HepG2 (cell line): ENCODE results near the gene MYL9. TPM values are rescaled to one million over a fixed set of nuclear protein-coding genes. Genes with fewer than 3 reads are reported as not detected.
A peak's percentile ranks its signal among the peaks of the same experiment; 100 is the strongest.

Experiments used
- AGO2 ChIP-seq: fragments of 200-400 bp; formaldehyde crosslinking; optimal IDR thresholded peaks from 2 replicates; pipeline ENCODE3; 2017; ENCODE audit warnings: mild to moderate bottlenecking, low read depth, low read length, moderate library complexity
- KDM6A ChIP-seq: IDR thresholded peaks from 2 replicates; pipeline ENCODE4 v1.6.1; 2016; ENCODE audit warnings: low read depth
- MATR3 ChIP-seq: sonication (generic); formaldehyde crosslinking; IDR thresholded peaks from 2 replicates; pipeline ENCODE4 v1.4.0; 2020; ENCODE audit warnings: missing genetic modification reagents
- MTA1 ChIP-seq: sonication (generic); formaldehyde crosslinking; IDR thresholded peaks from 2 replicates; pipeline ENCODE4 v1.4.0; 2020; ENCODE audit warnings: missing genetic modification reagents, mild to moderate bottlenecking, borderline replicate concordance
- SMARCE1 ChIP-seq: fragments of 450-650 bp; IDR thresholded peaks from 2 replicates; pipeline ENCODE4 v1.6.1; 2017; ENCODE audit warnings: borderline replicate concordance
- TBX2 ChIP-seq: sonication (generic); formaldehyde crosslinking; IDR thresholded peaks from 2 replicates; pipeline ENCODE4 v1.5.0; 2020; ENCODE audit warnings: missing genetic modification reagents, mild to moderate bottlenecking, borderline replicate concordance
- TEAD3 ChIP-seq: optimal IDR thresholded peaks from 2 replicates; pipeline ENCODE3; 2016; ENCODE audit warnings: borderline replicate concordance
- ZFX ChIP-seq: sonication (generic); formaldehyde crosslinking; IDR thresholded peaks from 2 replicates; pipeline ENCODE4 v1.4.0; 2020; ENCODE audit warnings: mild to moderate bottlenecking, low read depth, missing genetic modification reagents, moderate library complexity
- ZNF136 ChIP-seq: sonication (generic); formaldehyde crosslinking; IDR thresholded peaks from 2 replicates; pipeline ENCODE4 v1.8.1; 2022; ENCODE audit warnings: low read depth, mild to moderate bottlenecking, moderate library complexity, missing genetic modification reagents
- ZNF142 ChIP-seq: sonication (generic); formaldehyde crosslinking; IDR thresholded peaks from 2 replicates; pipeline ENCODE4 v1.4.0; 2020; ENCODE audit warnings: missing genetic modification reagents
- ZNF260 ChIP-seq: sonication (generic); formaldehyde crosslinking; IDR thresholded peaks from 2 replicates; pipeline ENCODE4 v1.4.0; 2020; ENCODE audit warnings: missing genetic modification reagents, low read depth, mild to moderate bottlenecking, borderline replicate concordance
- ZNF598 ChIP-seq: sonication (generic); formaldehyde crosslinking; IDR thresholded peaks from 2 replicates; pipeline ENCODE4 v1.5.1; 2020; ENCODE audit warnings: mild to moderate bottlenecking, missing genetic modification reagents, borderline replicate concordance
- ZNF775 ChIP-seq: sonication (generic); formaldehyde crosslinking; IDR thresholded peaks from 2 replicates; pipeline ENCODE4 v1.4.0; 2020; ENCODE audit warnings: missing genetic modification reagents, mild to moderate bottlenecking, moderate library complexity, borderline replicate concordance
- polyA plus RNA-seq, 8 experiments: library from polyadenylated mRNA; depleted of rRNA in 3 of 8; stranded (reverse) in 7 of 8; unstranded in 1 of 8; fragments of >200 nt; fragmentation: Illumina TruSeq in 4 of 8; extraction: Trizol in 4 of 8; gene quantifications; 2 replicates each; pipeline versions ENCODE4 v1.2.1 to v1.2.3, GENCODE V29; 2011 to 2016; ENCODE audit warnings: low read depth in 4 of 8, missing spikeins in 1 of 8, mixed read lengths in 1 of 8; ENCODE audit not compliant: insufficient read depth in 1 of 8
- total RNA-seq, 5 experiments: library from RNA; depleted of rRNA; stranded (reverse); fragments of >200 nt; fragmentation: Illumina TruSeq; extraction: Trizol; gene quantifications; 2 replicates each; pipeline ENCODE4 v1.2.3, GENCODE V29; 2016; ENCODE audit warnings: low read depth in 1 of 5
- TF ChIP-seq, protein P1 (sequence below): IDR thresholded peaks from 2 replicates; pipeline ENCODE4 v1.6.1; 2018; ENCODE audit warnings: missing genetic modification reagents, mild to moderate bottlenecking, missing compliant biosample characterization
- TF ChIP-seq, protein P2 (sequence below): sonication (generic); formaldehyde crosslinking; IDR thresholded peaks from 2 replicates; pipeline ENCODE4 v1.4.0; 2020; ENCODE audit warnings: missing genetic modification reagents, borderline replicate concordance

The MYL9 gene
- total and polyA plus RNA-seq, 2 of the 13 experiments (the other 11 are each of a cell fraction or from before 2014, with no cell fraction given), result 0.87 to 2.2 TPM

DNA sequence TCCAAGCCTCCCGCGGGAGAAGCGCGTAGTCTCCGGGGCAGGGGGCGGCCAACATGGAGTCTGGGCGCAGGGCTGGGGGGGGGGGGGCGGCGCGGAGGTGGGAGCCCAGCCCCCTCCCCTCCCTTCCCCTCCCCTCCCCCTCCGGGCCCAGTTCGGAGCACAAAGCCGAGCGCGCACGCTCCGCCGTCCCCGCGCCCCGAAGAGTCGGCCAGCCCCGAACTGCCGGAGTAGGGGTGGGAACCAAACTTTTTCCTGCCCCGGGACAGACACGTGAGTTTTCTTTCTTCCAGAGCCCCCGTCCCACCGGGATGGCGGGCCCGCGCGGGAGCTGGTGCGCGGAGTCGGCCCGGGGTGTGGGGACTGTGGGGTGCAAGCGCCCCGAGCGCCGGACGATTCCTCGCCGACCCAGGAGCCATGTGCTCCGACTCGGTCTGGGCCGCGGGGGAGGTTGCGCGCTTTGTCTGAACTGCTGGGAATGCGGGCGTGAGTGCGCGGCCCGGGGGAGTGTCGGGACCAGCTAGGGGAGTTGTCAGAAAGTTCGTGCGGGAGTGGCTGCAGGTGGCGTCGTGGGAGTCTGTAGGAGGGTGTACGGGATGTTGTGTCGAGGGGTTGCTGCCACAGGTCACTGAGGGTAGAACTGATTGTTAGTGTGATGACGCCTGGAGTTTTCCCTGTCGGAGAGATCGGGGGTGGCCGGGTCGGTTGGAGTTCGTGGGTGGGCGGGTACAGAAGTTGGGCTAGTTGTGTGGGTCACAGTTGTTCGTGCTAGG is 33.2 kb downstream of the MYL9 start (continued):
- TF ChIP-seq ZNF598 (CRISPR knock-in tag) (peak; percentile 91), ZNF136 (CRISPR knock-in tag) (peak; percentile 85), SMARCE1 (no peak), ZNF775 (CRISPR knock-in tag) (0 out of 2 replicates have a peak, but pooled peaks have one; percentile 39), AGO2 (peak; percentile 93), KDM6A (CRISPR knock-in tag) (no peak), TBX2 (CRISPR knock-in tag) (peak; percentile 70; the same call in 1 of the 2 replicates), MATR3 (CRISPR knock-in tag) (no peak), ZFX (peak; percentile 76), TEAD3 (CRISPR knock-in tag) (peak; percentile 56), ZNF142 (CRISPR knock-in tag) (peak; percentile 55; the same call in 1 of the 2 replicates), ZNF260 (CRISPR knock-in tag) (peak; percentile 62; the same call in 1 of the 2 replicates), MTA1 (CRISPR knock-in tag) (no peak; the same call in 1 of the 2 replicates)
- TF ChIP-seq, protein P1, sequence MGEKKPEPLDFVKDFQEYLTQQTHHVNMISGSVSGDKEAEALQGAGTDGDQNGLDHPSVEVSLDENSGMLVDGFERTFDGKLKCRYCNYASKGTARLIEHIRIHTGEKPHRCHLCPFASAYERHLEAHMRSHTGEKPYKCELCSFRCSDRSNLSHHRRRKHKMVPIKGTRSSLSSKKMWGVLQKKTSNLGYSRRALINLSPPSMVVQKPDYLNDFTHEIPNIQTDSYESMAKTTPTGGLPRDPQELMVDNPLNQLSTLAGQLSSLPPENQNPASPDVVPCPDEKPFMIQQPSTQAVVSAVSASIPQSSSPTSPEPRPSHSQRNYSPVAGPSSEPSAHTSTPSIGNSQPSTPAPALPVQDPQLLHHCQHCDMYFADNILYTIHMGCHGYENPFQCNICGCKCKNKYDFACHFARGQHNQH (CRISPR knock-in tag), result no peak; the same call in 1 of the 2 replicates
- TF ChIP-seq, protein P2, sequence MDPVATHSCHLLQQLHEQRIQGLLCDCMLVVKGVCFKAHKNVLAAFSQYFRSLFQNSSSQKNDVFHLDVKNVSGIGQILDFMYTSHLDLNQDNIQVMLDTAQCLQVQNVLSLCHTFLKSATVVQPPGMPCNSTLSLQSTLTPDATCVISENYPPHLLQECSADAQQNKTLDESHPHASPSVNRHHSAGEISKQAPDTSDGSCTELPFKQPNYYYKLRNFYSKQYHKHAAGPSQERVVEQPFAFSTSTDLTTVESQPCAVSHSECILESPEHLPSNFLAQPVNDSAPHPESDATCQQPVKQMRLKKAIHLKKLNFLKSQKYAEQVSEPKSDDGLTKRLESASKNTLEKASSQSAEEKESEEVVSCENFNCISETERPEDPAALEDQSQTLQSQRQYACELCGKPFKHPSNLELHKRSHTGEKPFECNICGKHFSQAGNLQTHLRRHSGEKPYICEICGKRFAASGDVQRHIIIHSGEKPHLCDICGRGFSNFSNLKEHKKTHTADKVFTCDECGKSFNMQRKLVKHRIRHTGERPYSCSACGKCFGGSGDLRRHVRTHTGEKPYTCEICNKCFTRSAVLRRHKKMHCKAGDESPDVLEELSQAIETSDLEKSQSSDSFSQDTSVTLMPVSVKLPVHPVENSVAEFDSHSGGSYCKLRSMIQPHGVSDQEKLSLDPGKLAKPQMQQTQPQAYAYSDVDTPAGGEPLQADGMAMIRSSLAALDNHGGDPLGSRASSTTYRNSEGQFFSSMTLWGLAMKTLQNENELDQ (CRISPR knock-in tag), result no peak
